GM15510 (cell line): ENCODE measurements around the gene KIAA1217.

Source experiments
- POLR2A ChIP-seq: IDR thresholded peaks from 3 replicates; pipeline ENCODE4 v1.6.1; 2011; ENCODE audit warnings: borderline replicate concordance; ENCODE audit not compliant: insufficient read length; ENCODE audit errors: extremely low read depth

KIAA1217 gene

GRCh38 chr10:24465124-24465874, 256.4 kb downstream of the KIAA1217 start:
- no peak for TF ChIP-seq POLR2A

GRCh38 chr10:24465891-24466818, 257.2 kb downstream of the KIAA1217 start:
- TF ChIP-seq POLR2A = no peak

GRCh38 chr10:24467136-24467535, 258.2 kb downstream of the KIAA1217 start:
- no peak for TF ChIP-seq POLR2A

- TF ChIP-seq POLR2A = no peak
Measured at GRCh38 chr10:24467605-24468004, 258.7 kb downstream of the KIAA1217 start.

GRCh38 chr10:24468281-24468751, 259.4 kb downstream of the KIAA1217 start:
- no peak for TF ChIP-seq POLR2A

- TF ChIP-seq POLR2A = no peak
Measured at GRCh38 chr10:24469993-24470392, 261.1 kb downstream of the KIAA1217 start.

- TF ChIP-seq POLR2A = no peak
Measured at GRCh38 chr10:24475598-24475997, 266.7 kb downstream of the KIAA1217 start.

- TF ChIP-seq POLR2A = no peak
Measured at GRCh38 chr10:24476913-24477701, 268.2 kb downstream of the KIAA1217 start.

GRCh38 chr10:24477915-24478314, 269.0 kb downstream of the KIAA1217 start:
- TF ChIP-seq POLR2A = no peak

- no peak for TF ChIP-seq POLR2A
Measured at GRCh38 chr10:24479806-24480205, 270.9 kb downstream of the KIAA1217 start.

- TF ChIP-seq POLR2A = no peak
Measured at GRCh38 chr10:24480447-24480846, 271.5 kb downstream of the KIAA1217 start.

- TF ChIP-seq POLR2A = no peak
Measured at GRCh38 chr10:24481241-24481640, 272.3 kb downstream of the KIAA1217 start.

GRCh38 chr10:24483701-24484100, 274.8 kb downstream of the KIAA1217 start:
- no peak for TF ChIP-seq POLR2A

GRCh38 chr10:24484771-24485170, 275.8 kb downstream of the KIAA1217 start:
- no peak for TF ChIP-seq POLR2A

- no peak for TF ChIP-seq POLR2A
Measured at GRCh38 chr10:24485304-24485703, 276.4 kb downstream of the KIAA1217 start.

- TF ChIP-seq POLR2A = no peak
Measured at GRCh38 chr10:24488631-24489030, 279.7 kb downstream of the KIAA1217 start.

- TF ChIP-seq POLR2A = no peak
Measured at GRCh38 chr10:24493165-24493564, 284.2 kb downstream of the KIAA1217 start.
